H9 (cell line): ENCODE measurements around the gene GRB10. TPM values are rescaled to one million over a fixed set of nuclear protein-coding genes. Genes with fewer than 3 reads are reported as not detected.

Experiments used
- DNase-seq: peaks from one replicate; pipeline ENCODE4 v3.0.0-alpha.2; 2017
- H2AFZ ChIP-seq: one replicate; pipeline ENCODE4 v1.6.1; 2013; ENCODE audit warnings: mild to moderate bottlenecking, low read length, control low read depth, moderate library complexity
- H2AK5ac ChIP-seq: 2 replicates; pipeline ENCODE4 v1.6.1; 2013; ENCODE audit warnings: low read length, control low read depth, mixed read lengths; ENCODE audit not compliant: insufficient read length
- H2BK120ac ChIP-seq: one replicate; pipeline ENCODE4 v1.6.1; 2013; ENCODE audit warnings: low read depth, mild to moderate bottlenecking, low read length, control low read depth, inconsistent platforms; ENCODE audit not compliant: poor library complexity, severe bottlenecking
- H2BK12ac ChIP-seq: 2 replicates; pipeline ENCODE4 v1.6.1; 2013; ENCODE audit warnings: low read length, control low read depth, mixed read lengths, low read depth; ENCODE audit not compliant: insufficient read length
- H2BK15ac ChIP-seq: 2 replicates; pipeline ENCODE4 v1.6.1; 2013; ENCODE audit warnings: low read depth, low read length, control low read depth
- H2BK20ac ChIP-seq: one replicate; pipeline ENCODE4 v1.6.1; 2013; ENCODE audit warnings: low read depth, mild to moderate bottlenecking, low read length, control low read depth, inconsistent platforms; ENCODE audit not compliant: poor library complexity, severe bottlenecking
- H2BK5ac ChIP-seq: 2 replicates; pipeline ENCODE4 v1.6.1; 2013; ENCODE audit warnings: low read length, control low read depth, mixed read lengths; ENCODE audit not compliant: insufficient read length
- H3K14ac ChIP-seq: 2 replicates; pipeline ENCODE4 v1.6.1; 2013; ENCODE audit warnings: low read length, control low read depth; ENCODE audit not compliant: insufficient read depth
- H3K18ac ChIP-seq: 2 replicates; pipeline ENCODE4 v1.6.1; 2013; ENCODE audit warnings: low read depth, mild to moderate bottlenecking, mixed read lengths, low read length, control low read depth; ENCODE audit not compliant: insufficient read length
- H3K23ac ChIP-seq: 2 replicates; pipeline ENCODE4 v1.6.1; 2013; ENCODE audit warnings: low read length, control low read depth, mixed read lengths, low read depth; ENCODE audit not compliant: insufficient read length
- H3K23me2 ChIP-seq: 2 replicates; pipeline ENCODE4 v1.6.1; 2013; ENCODE audit warnings: low read depth, mild to moderate bottlenecking, mixed read lengths, low read length, control low read depth; ENCODE audit not compliant: insufficient read length, poor library complexity, severe bottlenecking
- H3K27ac ChIP-seq: 2 replicates; pipeline ENCODE4 v1.5.1; 2013; ENCODE audit warnings: low read length, control low read depth, mixed read lengths, low read depth; ENCODE audit not compliant: insufficient read length
- H3K27me3 ChIP-seq: 2 replicates; pipeline ENCODE4 v1.6.1; 2013; ENCODE audit warnings: low read length, control low read depth, inconsistent platforms; ENCODE audit not compliant: insufficient read depth
- H3K4ac ChIP-seq: 2 replicates; pipeline ENCODE4 v1.6.1; 2013; ENCODE audit warnings: low read depth, mild to moderate bottlenecking, control low read depth, inconsistent platforms, low read length, moderate library complexity
- H3K4me1 ChIP-seq: 2 replicates; pipeline ENCODE4 v1.6.1; 2013; ENCODE audit warnings: low read length, control low read depth, inconsistent platforms; ENCODE audit not compliant: insufficient read depth
- H3K4me2 ChIP-seq: 2 replicates; pipeline ENCODE4 v1.6.1; 2013; ENCODE audit warnings: low read length, control low read depth, mixed read lengths; ENCODE audit not compliant: insufficient read length, insufficient read depth
- H3K56ac ChIP-seq: 2 replicates; pipeline ENCODE4 v1.6.1; 2013; ENCODE audit warnings: low read depth, mild to moderate bottlenecking, mixed read lengths, low read length, control low read depth; ENCODE audit not compliant: insufficient read length
- H3K79me1 ChIP-seq: 2 replicates; pipeline ENCODE4 v1.6.1; 2013; ENCODE audit warnings: low read depth, mild to moderate bottlenecking, moderate library complexity, low read length, control low read depth, inconsistent platforms; ENCODE audit not compliant: insufficient read depth, poor library complexity, severe bottlenecking
- H3K79me2 ChIP-seq: 2 replicates; pipeline ENCODE4 v1.6.1; 2013; ENCODE audit warnings: low read length, control low read depth, inconsistent platforms; ENCODE audit not compliant: insufficient read depth
- H3K9ac ChIP-seq: 2 replicates; pipeline ENCODE4 v1.6.1; 2013; ENCODE audit warnings: low read length, control low read depth, mixed read lengths; ENCODE audit not compliant: insufficient read length; ENCODE audit errors: extremely low read depth
- H3K9me3 ChIP-seq: one replicate; pipeline ENCODE4 v1.6.1; 2013; ENCODE audit warnings: low read depth, low read length, inconsistent platforms; ENCODE audit not compliant: control insufficient read depth
- H3T11ph ChIP-seq: one replicate; pipeline ENCODE4 v1.6.1; 2013; ENCODE audit warnings: mild to moderate bottlenecking, low read length, control low read depth, inconsistent platforms
- H4K20me1 ChIP-seq: one replicate; pipeline ENCODE4 v1.6.1; 2013; ENCODE audit not compliant: control insufficient read depth, insufficient read length, insufficient read depth
- H4K5ac ChIP-seq: 2 replicates; pipeline ENCODE4 v1.6.1; 2013; ENCODE audit warnings: low read depth, mild to moderate bottlenecking, mixed read lengths, low read length, control low read depth; ENCODE audit not compliant: insufficient read length
- H4K8ac ChIP-seq: replicated peaks from 2 replicates; pipeline ENCODE4 v1.6.1; 2013; ENCODE audit warnings: low read length, control low read depth, mixed read lengths, low read depth; ENCODE audit not compliant: insufficient read length
- H4K91ac ChIP-seq: 2 replicates; pipeline ENCODE4 v1.6.1; 2013; ENCODE audit warnings: low read depth, mild to moderate bottlenecking, moderate library complexity, mixed read lengths, low read length, control low read depth; ENCODE audit not compliant: insufficient read length
- H3K27ac Mint-ChIP-seq, 3 experiments: 2 replicates in 2 of 3; 3 replicates in 1 of 3; pipeline ENCODE4 v1.8.0; 2020 to 2021; ENCODE audit warnings: mixed read lengths in 3 of 3, mild to moderate bottlenecking in 1 of 3, moderate library complexity in 1 of 3
- H3K27me3 Mint-ChIP-seq: 2 replicates; pipeline ENCODE4 v1.8.0; 2021; ENCODE audit warnings: low read depth, mild to moderate bottlenecking, moderate library complexity, mixed read lengths
- H3K36me3 Mint-ChIP-seq, 3 experiments: 2 replicates in 2 of 3; 3 replicates in 1 of 3; pipeline ENCODE4 v1.8.0; 2020 to 2021; ENCODE audit warnings: low read depth in 3 of 3, mixed read lengths in 3 of 3; ENCODE audit not compliant: insufficient read depth in 1 of 3
- H3K4me1 Mint-ChIP-seq, 2 experiments: 2 replicates each; pipeline ENCODE4 v1.8.0; 2020; ENCODE audit warnings: mixed read lengths in 2 of 2
- H3K4me3 Mint-ChIP-seq, 2 experiments: 2 replicates in 1 of 2; 3 replicates in 1 of 2; pipeline ENCODE4 v1.8.0; 2020 to 2021; ENCODE audit warnings: mild to moderate bottlenecking in 2 of 2, mixed read lengths in 2 of 2, moderate library complexity in 1 of 2
- H3K9me3 Mint-ChIP-seq, 2 experiments: 2 replicates in 1 of 2; 3 replicates in 1 of 2; pipeline ENCODE4 v1.8.0; 2020; ENCODE audit warnings: mild to moderate bottlenecking in 2 of 2, mixed read lengths in 2 of 2, moderate library complexity in 1 of 2
- CTCF ChIP-seq: fragments of 200-600 bp; sonication (generic); conservative IDR thresholded peaks from 3 replicates; pipeline ENCODE4 v1.8.0; 2021; ENCODE audit warnings: antibody characterized with exemption, mild to moderate bottlenecking
- WGBS: extraction: QIAGEN DNeasy Blood & Tissue Kit; methylation state at CpG from one replicate; pipeline ENCODE4 v1.1.7; 2013; ENCODE audit warnings: missing lambda C conversion rate, low lambda C conversion rate, mixed read lengths; ENCODE audit not compliant: insufficient read length; ENCODE audit errors: extremely low coverage; 5-methylcytosine and 5-hydroxymethylcytosine counted together
- total RNA-seq: library from RNA; stranded (reverse); gene quantifications from 2 replicates; pipeline ENCODE4 v1.2.1, GENCODE V29; 2021

Gene GRB10
- total RNA-seq, 1 experiment from 2014 or later, result 108 TPM

GRCh38 chr7:50706469-50706937 lies 76.2 kb downstream of the GRB10 start:
- no peaks in the 10 kb centered on the region for H3K9me3 ChIP-seq
- H3T11ph ChIP-seq, result no peak overlapping the region
- no peak overlapping the region for H3K9ac ChIP-seq
- no peak overlapping the region for H2BK5ac ChIP-seq
- H3K4me3 Mint-ChIP-seq, result no peak overlapping the region
- no peaks in the 10 kb centered on the region; the same call in 1 of the 2 replicates for H3K4me1 ChIP-seq
- H3K36me3 Mint-ChIP-seq, result peaks cover 6 to 19% (median 9%) of the 10 kb centered on the region in 3 experiments; a peak in 6 of 7 replicates
- no peak overlapping the region for H3K14ac ChIP-seq
- H3K23me2 ChIP-seq, result no peaks in the 10 kb centered on the region
- H3K27ac Mint-ChIP-seq, result peak overlapping the region; percentile 19 to 95 (median 65); a peak in 4 of 7 replicates
- WGBS, result no CpG with 5 or more reads among the region's 5 CpGs
- no peak overlapping the region for H2AK5ac ChIP-seq
- peaks cover 40 to 47% of the 10 kb centered on the region in 2 experiments for H3K4me1 Mint-ChIP-seq
- no peak overlapping the region for H2BK15ac ChIP-seq
- peaks cover 3% of the 10 kb centered on the region for H4K20me1 ChIP-seq
- no peak overlapping the region for H3K23ac ChIP-seq
- no peaks in the 10 kb centered on the region for H3K27me3 Mint-ChIP-seq
- no peak overlapping the region for H4K8ac ChIP-seq
- no peak overlapping the region for H3K4ac ChIP-seq
- no peak overlapping the region for H2AFZ ChIP-seq
- no peak overlapping the region for H3K18ac ChIP-seq
- H3K79me2 ChIP-seq, result peaks cover 8% of the 10 kb centered on the region; the same call in 1 of the 2 replicates
- H4K5ac ChIP-seq, result no peak overlapping the region
- no peak overlapping the region for H2BK20ac ChIP-seq
- no peak overlapping the region for H2BK120ac ChIP-seq
- no peak overlapping the region for H3K27ac ChIP-seq
- peaks cover 4% of the 10 kb centered on the region for H3K79me1 ChIP-seq
- H3K4me2 ChIP-seq, result no peak overlapping the region
- DNase-seq, result no peak
- H3K9me3 Mint-ChIP-seq, result no peaks in the 10 kb centered on the region
- no peak overlapping the region for H2BK12ac ChIP-seq
- H3K27me3 ChIP-seq, result no peaks in the 10 kb centered on the region
- no peak for TF ChIP-seq CTCF
- H4K91ac ChIP-seq, result no peak overlapping the region
- H3K56ac ChIP-seq, result no peak overlapping the region
